Gastroesophageal sphincter (tissue), 3 donors: ENCODE results near the gene CADM2.

ENCODE experiments used
- CTCF ChIP-seq, 4 experiments: fragments of 200-600 bp in 2 of 4; fragments of 450-650 bp in 2 of 4; sonication (generic) in 1 of 4; IDR thresholded peaks; one replicate each; pipeline ENCODE4 v1.5.1; 2017 to 2019; ENCODE audit warnings: antibody characterized with exemption in 4 of 4, mild to moderate bottlenecking in 2 of 4, moderate library complexity in 2 of 4
- EP300 ChIP-seq: sonication (generic); formaldehyde crosslinking; IDR thresholded peaks from one replicate; pipeline ENCODE4 v1.6.1; 2017; ENCODE audit warnings: antibody characterized with exemption, mild to moderate bottlenecking
- POLR2A ChIP-seq, 2 donors: fragments of 450-650 bp; IDR thresholded peaks; one replicate each; pipeline ENCODE4 v1.6.1; 2017; ENCODE audit warnings: antibody characterized with exemption in 2 of 2, mild to moderate bottlenecking in 2 of 2, moderate library complexity in 1 of 2
- POLR2AphosphoS5 ChIP-seq: sonication (generic); formaldehyde crosslinking; IDR thresholded peaks from one replicate; pipeline ENCODE4 v1.6.1; 2017; ENCODE audit warnings: antibody characterized with exemption

GRCh38 chr3:85589145-85589544 lies 630.4 kb downstream of the CADM2 start:
- TF ChIP-seq CTCF (IDR thresholded peaks at IDR 0.05) (no peak), POLR2A (IDR thresholded peaks at IDR 0.05) (no peak), EP300 (no peak), POLR2AphosphoS5 (no peak)
